Thyroid gland (tissue), 4 donors: ENCODE data around the gene PPIF. TPM values are rescaled to one million over a fixed set of nuclear protein-coding genes. Genes with fewer than 3 reads are reported as not detected.

Experiments
- DNase-seq, 2 donors: peaks; one replicate each; pipeline ENCODE4 v3.0.0-alpha.2; 2019
- H3K27ac ChIP-seq, 3 donors: fragments of 200-600 bp; sonication (generic); 1 replicate in 2 of 3; 2 replicates in 1 of 3; pipeline ENCODE4 v1.5.1; 2016 to 2019; ENCODE audit warnings: mild to moderate bottlenecking in 1 of 3, moderate library complexity in 1 of 3
- H3K27me3 ChIP-seq: fragments of 200-600 bp; sonication (generic); one replicate; pipeline ENCODE4 v1.5.1; 2019
- H3K36me3 ChIP-seq, 2 donors: fragments of 200-600 bp; sonication (generic); one replicate each; pipeline ENCODE4 v1.5.1; 2016 to 2019
- H3K4me1 ChIP-seq, 2 donors: fragments of 200-600 bp; sonication (generic); one replicate each; pipeline ENCODE4 v1.5.1; 2017 to 2019
- H3K4me3 ChIP-seq, 3 donors: fragments of 200-600 bp; sonication (generic); replicated peaks in 1 of 3; 1 replicate in 2 of 3; 2 replicates in 1 of 3; pipeline ENCODE4 v1.5.1; 2016; ENCODE audit warnings: mild to moderate bottlenecking in 1 of 3
- H3K9me3 ChIP-seq: fragments of 200-600 bp; sonication (generic); one replicate; pipeline ENCODE4 v1.5.1; 2017
- POLR2A ChIP-seq, 2 donors: fragments of 450-650 bp; IDR thresholded peaks; one replicate each; pipeline ENCODE4 v1.6.1; 2017; ENCODE audit warnings: antibody characterized with exemption in 2 of 2, mild to moderate bottlenecking in 2 of 2, moderate library complexity in 1 of 2
- WGBS, 2 donors: methylation state at CpG; one replicate each; pipeline ENCODE4 v1.1.5; 2017; 5-methylcytosine and 5-hydroxymethylcytosine counted together
- intact Hi-C: fragments of 100-400 bp; cut with DNase I; formaldehyde crosslinking; loops from one replicate; pipeline ENCODE4 v1.15.1; 2023
- total RNA-seq, 4 donors: library from RNA; depleted of rRNA; stranded (reverse); fragments of >200 nt; gene quantifications; one replicate each; pipeline ENCODE4 v1.2.3, GENCODE V29; 2016
- TF ChIP-seq, protein P1 (sequence below), 6 experiments: fragments of 200-600 bp in 3 of 6; fragments of 450-650 bp in 3 of 6; sonication (generic) in 3 of 6; IDR thresholded peaks; one replicate each; pipeline ENCODE4 v1.5.1; 2016 to 2019; ENCODE audit warnings: antibody characterized with exemption in 6 of 6, mild to moderate bottlenecking in 2 of 6, inconsistent platforms in 1 of 6, moderate library complexity in 1 of 6

PPIF gene
- total RNA-seq, 4 donors from 2014 or later: 31.4 to 70.1 (median 52.3) TPM

GRCh38 chr10:79310911-79311573 is 36.2 kb upstream of the PPIF start:
- WGBS, 2 donors: 90 to 91% methylated on average over 12 to 14 of the region's 26 CpGs
- no peak for TF ChIP-seq POLR2A (IDR thresholded peaks at IDR 0.05)
- TF ChIP-seq, protein P1, sequence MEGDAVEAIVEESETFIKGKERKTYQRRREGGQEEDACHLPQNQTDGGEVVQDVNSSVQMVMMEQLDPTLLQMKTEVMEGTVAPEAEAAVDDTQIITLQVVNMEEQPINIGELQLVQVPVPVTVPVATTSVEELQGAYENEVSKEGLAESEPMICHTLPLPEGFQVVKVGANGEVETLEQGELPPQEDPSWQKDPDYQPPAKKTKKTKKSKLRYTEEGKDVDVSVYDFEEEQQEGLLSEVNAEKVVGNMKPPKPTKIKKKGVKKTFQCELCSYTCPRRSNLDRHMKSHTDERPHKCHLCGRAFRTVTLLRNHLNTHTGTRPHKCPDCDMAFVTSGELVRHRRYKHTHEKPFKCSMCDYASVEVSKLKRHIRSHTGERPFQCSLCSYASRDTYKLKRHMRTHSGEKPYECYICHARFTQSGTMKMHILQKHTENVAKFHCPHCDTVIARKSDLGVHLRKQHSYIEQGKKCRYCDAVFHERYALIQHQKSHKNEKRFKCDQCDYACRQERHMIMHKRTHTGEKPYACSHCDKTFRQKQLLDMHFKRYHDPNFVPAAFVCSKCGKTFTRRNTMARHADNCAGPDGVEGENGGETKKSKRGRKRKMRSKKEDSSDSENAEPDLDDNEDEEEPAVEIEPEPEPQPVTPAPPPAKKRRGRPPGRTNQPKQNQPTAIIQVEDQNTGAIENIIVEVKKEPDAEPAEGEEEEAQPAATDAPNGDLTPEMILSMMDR (IDR thresholded peaks at IDR 0.05): no peak
- peaks cover 64 to 80% of the 10 kb centered on the region in 2 donors for H3K36me3 ChIP-seq
- no peaks in the 10 kb centered on the region for H3K9me3 ChIP-seq
- intact Hi-C loops: no loop called here
- DNase-seq: no peak
- no peaks in the 10 kb centered on the region for H3K4me1 ChIP-seq
- no peaks in the 10 kb centered on the region for H3K27me3 ChIP-seq
- no peak overlapping the region for H3K27ac ChIP-seq
- H3K4me3 ChIP-seq: no peak overlapping the region

- H3K36me3 ChIP-seq: peaks cover 57 to 73% of the 10 kb centered on the region in 2 donors
- peaks cover 0 to 3% of the 10 kb centered on the region in 2 donors for H3K4me1 ChIP-seq
- no peak overlapping the region for H3K4me3 ChIP-seq
- 77 to 86% methylated on average over 4 to 9 of the region's 15 CpGs for WGBS, 2 donors
- DNase-seq: no peak
- TF ChIP-seq, protein P1 (IDR thresholded peaks at IDR 0.05): no peak
- no peak for TF ChIP-seq POLR2A (IDR thresholded peaks at IDR 0.05)
- H3K9me3 ChIP-seq: no peaks in the 10 kb centered on the region
- no peaks in the 10 kb centered on the region for H3K27me3 ChIP-seq
- no peak overlapping the region for H3K27ac ChIP-seq
- intact Hi-C loops: no loop called here
Measured at GRCh38 chr10:79311581-79312407, 35.5 kb upstream of the PPIF start.

GRCh38 chr10:79312601-79313187 is 34.6 kb upstream of the PPIF start:
- H3K4me3 ChIP-seq: no peak overlapping the region
- H3K9me3 ChIP-seq: no peaks in the 10 kb centered on the region
- intact Hi-C loops: no loop called here
- H3K27me3 ChIP-seq: no peaks in the 10 kb centered on the region
- no peak for TF ChIP-seq POLR2A (IDR thresholded peaks at IDR 0.05)
- TF ChIP-seq, protein P1 (IDR thresholded peaks at IDR 0.05): no peak
- DNase-seq: no peak
- peaks cover 48 to 64% of the 10 kb centered on the region in 2 donors for H3K36me3 ChIP-seq
- H3K4me1 ChIP-seq: peaks cover 4 to 12% of the 10 kb centered on the region in 2 donors
- WGBS, 2 donors: 94% methylated on average over 10 to 22 of the region's 22 CpGs
- H3K27ac ChIP-seq: no peak overlapping the region

GRCh38 chr10:79313320-79313719 is 33.9 kb upstream of the PPIF start:
- no peaks in the 10 kb centered on the region for H3K9me3 ChIP-seq
- no peak overlapping the region for H3K27ac ChIP-seq
- intact Hi-C loops: no loop called here
- peaks cover 4 to 16% of the 10 kb centered on the region in 2 donors for H3K4me1 ChIP-seq
- H3K4me3 ChIP-seq: no peak overlapping the region
- no peak for DNase-seq
- WGBS, 2 donors: 80 to 83% methylated on average over 8 of the region's 8 CpGs
- peaks cover 41 to 58% of the 10 kb centered on the region in 2 donors for H3K36me3 ChIP-seq
- H3K27me3 ChIP-seq: no peaks in the 10 kb centered on the region
- no peak for TF ChIP-seq POLR2A (IDR thresholded peaks at IDR 0.05)
- TF ChIP-seq, protein P1 (IDR thresholded peaks at IDR 0.05): no peak
